NCI-H345 treated with DMSO at 0.1 percent for 48 hours (cell line): ENCODE measurements around the gene GP9.
"Not testable (repeated sequence)": the region's sequence is repeated elsewhere in the genome, so short reads cannot be mapped to it uniquely, and the experiment has no call there.

Experiments used
- DNase-seq: peaks from one replicate; lab custom pipeline; 2025; ENCODE audit not compliant: unreplicated experiment; lab: John Stamatoyannopoulos, UW

Gene GP9

DNA sequence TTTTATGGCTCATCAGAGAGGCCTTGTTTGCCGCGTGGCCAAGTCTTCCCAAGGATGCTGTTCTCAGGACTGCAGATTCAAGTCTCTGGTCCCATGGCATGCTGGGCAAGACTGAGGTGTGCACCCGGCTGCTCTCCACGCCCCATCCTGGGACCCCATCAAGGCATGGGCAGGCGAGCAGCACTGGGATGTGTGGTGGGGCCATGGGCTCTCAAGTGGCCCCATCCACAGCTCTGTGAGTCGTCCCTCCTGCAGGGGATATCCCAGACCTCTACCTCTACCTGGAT lies 13.1 kb upstream of the GP9 start:
- no peak for DNase-seq

DNA sequence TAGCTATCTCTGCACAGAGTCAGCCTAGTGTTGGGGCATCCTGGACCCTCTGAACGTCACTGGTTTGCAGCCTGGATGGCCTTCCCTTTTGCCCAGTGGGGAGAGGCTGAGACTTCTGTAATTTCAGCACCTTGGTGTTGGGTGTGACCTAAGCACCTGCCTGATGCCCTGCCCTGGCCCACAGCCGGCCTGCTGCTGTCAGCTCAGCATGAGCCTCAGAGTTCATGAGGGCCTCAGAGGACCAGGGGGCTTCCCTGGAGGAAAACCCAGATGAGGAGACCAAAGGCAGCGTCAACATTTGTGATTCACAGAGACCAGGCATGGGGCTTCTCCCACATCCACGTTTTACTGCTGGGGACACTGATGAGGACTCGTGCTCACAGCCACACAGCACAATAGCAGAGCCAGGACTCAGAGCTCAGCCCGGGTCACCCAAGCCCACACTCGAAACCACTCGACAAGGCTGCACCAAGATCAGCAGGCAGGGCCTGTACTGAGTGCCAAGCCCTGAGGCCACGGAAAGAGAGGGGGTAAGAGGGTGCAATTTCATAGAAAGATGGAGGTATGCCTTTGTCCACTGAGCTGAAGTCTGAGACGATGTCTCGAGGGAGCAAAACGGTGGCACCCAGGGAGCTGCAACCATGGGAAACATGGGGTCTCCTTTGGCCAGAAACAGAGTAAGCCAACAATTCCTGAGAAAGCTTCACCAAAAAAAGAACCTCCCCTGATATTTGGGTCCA lies 9.9 kb upstream of the GP9 start:
- DNase-seq = no peak

DNA sequence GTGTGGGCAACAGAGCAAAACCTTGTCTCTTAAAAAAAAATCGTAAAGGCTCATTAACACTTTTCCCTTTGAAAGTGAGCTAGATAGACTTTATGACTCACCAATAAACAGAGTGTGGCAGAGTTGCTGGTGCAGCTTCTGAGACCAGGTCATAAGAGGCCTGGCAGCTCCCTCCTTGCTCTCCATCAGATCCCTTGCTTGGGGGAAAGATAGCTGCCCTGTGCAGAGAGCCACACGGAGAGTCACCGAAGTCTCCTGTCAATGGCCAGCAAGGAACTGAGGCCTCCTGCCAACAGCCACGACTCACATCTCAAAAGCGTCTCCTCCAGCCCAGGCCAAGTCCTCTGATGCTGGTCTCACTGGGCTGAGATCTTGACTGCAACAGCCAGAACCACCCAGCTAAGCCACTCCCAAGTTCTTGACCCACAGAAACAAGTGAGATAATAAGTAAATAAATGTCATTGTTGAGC lies 8.7 kb upstream of the GP9 start:
- DNase-seq = no peak

GRCh38 chr3:129052675-129053074 lies 7.9 kb upstream of the GP9 start:
- DNase-seq = no peak

DNA sequence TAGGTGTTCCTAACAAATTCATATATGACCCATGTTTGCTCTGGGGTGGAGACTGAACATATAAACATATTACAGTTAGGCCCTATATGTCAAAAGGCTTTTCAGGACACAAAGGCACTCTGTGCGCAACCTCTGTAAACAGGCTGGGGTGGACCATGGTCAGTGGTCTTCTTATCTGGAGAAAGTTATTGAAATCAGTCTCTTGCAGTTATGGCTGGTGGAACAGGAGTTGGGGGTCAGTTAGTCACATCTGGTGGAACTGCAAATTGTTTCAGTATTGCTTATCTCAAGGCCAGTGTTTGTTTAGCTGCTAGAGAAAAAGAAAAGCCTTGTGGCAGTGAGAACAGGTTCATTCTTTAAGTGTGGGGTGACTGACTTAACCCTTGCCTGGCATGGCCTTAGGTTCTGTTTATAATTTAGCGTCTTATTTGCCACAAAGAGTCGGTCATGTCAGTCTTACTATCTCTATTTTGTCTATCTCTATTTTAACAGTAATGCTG lies 5.9 kb upstream of the GP9 start:
- no peak for DNase-seq

GRCh38 chr3:129056451-129057173 lies 4.0 kb upstream of the GP9 start:
- no peak for DNase-seq

DNA sequence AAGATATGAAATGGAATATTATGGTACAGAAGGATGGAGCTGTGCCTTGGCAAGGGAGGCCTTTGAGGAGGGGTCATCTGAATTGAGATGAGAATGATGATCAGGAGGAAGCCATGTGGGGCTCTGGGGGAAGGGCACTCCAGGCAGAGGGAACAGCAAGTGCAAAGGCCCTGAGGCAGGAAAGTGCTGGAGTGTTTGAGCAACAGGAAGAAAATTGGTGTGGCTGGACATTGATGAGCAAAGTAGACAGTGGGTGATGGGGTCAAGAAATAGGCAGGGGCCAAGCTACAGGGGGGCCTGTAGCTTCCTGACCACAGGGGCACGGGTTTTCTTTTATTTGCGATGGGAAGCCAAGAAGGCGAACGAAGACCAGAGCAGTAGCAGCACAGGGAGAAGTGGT lies 3.3 kb upstream of the GP9 start:
- DNase-seq = no peak

- DNase-seq = no peak
These were observed 2.0 kb upstream of the GP9 start for GRCh38 chr3:129058441-129059200.

GRCh38 chr3:129059311-129059958 lies 1.1 kb upstream of the GP9 start:
- DNase-seq = no peak

DNA sequence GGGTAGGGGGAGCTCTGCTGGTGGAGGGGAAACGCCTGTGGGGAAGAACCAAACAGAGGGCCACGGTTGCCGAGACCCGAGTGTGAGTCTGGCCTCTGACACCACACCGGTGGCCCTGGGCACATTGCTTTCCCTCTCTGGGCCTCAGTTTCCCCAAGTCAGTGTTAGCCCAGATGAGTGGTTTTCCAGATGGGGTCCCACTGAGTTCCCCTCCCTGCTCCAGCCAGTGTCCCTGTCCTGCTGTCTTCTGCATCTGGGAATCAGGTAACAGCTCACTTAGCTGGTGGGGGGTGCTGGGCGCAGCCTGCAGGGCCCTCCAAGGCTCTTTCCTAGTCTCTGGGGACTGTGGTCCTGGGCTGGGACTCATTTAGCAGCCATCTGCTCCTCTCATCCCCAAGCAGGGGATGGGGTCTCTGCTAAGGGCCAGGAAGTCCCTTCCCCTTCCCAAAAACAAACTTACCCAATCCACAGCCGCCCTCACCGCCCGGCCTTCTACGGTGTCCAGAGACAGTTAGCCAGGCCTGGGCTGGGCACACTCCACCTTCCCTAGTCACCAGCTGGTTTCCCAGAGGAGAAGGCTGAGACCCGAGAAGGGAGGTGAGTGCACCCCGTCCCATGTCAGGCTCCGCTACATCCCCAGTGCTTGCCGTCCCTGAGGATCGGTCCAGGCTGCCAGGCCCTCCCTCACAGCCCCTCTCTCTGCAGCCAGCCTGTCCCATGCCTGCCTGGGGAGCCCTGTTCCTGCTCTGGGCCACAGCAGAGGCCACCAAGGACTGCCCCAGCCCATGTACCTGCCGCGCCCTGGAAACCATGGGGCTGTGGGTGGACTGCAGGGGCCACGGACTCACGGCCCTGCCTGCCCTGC lies 676 bp downstream of the GP9 start:
- no peak for DNase-seq

DNA sequence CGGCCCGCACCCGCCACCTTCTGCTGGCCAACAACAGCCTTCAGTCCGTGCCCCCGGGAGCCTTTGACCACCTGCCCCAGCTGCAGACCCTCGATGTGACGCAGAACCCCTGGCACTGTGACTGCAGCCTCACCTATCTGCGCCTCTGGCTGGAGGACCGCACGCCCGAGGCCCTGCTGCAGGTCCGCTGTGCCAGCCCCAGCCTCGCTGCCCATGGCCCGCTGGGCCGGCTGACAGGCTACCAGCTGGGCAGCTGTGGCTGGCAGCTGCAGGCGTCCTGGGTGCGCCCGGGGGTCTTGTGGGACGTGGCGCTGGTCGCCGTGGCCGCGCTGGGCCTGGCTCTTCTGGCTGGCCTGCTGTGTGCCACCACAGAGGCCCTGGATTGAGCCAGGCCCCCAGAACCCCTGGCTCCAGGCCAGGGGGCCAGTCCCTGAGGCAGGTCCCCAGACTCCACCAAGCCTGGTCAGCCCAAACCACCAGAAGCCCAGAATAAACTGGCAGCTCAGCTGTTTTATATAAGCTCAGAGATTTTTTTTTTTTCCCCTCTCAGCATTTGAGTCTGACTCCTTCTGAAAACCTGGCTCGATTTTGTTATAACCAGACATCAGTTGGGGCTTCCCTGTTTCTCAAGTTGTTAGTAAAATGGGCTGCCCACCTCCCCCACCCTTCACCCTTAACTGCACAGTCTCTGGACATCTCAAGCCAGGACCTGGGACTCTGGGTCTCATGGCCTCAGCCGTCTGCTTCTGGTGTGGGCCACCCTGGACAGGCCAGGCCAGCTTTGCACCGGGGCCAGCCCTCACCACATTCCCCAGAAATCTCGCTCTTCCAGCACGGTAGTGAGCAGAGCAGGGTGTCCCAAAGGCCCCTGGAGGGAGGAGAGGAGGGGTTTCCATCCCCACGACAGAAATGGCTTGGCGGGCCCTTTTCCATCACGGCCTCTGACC lies 1.6 kb downstream of the GP9 start:
- no peak for DNase-seq

GRCh38 chr3:129063091-129063640 lies 2.6 kb downstream of the GP9 start:
- no peak for DNase-seq

- no peak for DNase-seq
These were observed 3.4 kb downstream of the GP9 start for GRCh38 chr3:129063841-129064482.

- no peak for DNase-seq
These were observed 4.6 kb downstream of the GP9 start for GRCh38 chr3:129065016-129065719.

DNA sequence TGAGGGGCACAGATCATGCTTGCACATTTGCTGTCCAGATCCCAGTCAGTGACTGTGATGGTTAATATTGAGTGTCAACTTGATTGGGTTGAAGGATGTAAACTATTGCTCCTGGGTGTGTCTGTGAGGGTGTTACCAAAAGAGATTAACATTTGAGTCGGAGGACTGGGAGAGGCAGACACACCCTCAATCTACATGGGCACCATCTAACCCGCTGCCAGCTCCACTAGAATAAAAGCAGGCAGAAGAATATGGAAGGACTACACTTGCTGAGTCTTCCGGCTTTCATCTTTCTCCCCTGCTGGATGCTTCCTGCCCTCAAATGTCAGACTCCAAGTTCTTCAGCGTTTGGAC lies 5.1 kb downstream of the GP9 start:
- DNase-seq = no peak

DNA sequence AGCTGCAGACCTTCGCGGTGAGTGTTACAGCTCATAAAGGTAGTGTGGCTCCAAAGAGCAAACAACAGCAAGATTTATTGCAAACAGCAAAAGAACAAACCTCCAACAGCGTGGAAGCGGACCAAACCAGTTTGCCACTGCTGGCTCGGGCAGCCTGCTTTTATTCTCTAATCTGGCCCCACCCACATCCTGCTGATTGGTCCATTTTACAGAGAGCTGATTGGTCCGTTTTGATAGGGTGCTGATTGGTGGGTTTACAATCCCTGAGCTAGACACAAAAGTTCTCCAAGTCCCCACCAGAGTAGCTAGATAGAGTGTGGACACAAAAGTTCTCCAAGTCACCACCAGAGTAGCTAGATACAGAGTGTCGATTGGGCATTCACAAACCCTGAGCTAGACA lies 7.1 kb downstream of the GP9 start:
- not testable (repeated sequence) for DNase-seq

- DNase-seq = no peak
These were observed 7.8 kb downstream of the GP9 start for GRCh38 chr3:129068291-129068886.
